Ammon's horn (tissue), 1 donor: ENCODE measurements around the gene CCDC86.

Source experiments
- DNase-seq: peaks from one replicate; pipeline ENCODE4 v3.0.0-alpha.2; 2016; ENCODE audit warnings: low spot score

CCDC86 gene

GRCh38 chr11:60891103-60891741 is 49.3 kb downstream of the CCDC86 start:
- DNase-seq: no peak

- no peak for DNase-seq
These were observed 53.8 kb downstream of the CCDC86 start for GRCh38 chr11:60895687-60896086.

GRCh38 chr11:60897496-60897895 is 55.6 kb downstream of the CCDC86 start:
- DNase-seq: no peak

- peak; percentile 77 for DNase-seq
These were observed 57.4 kb downstream of the CCDC86 start for GRCh38 chr11:60899046-60899936.

- DNase-seq: no peak
These were observed 58.1 kb downstream of the CCDC86 start for GRCh38 chr11:60899977-60900376.
